IMR-90 (cell line): ENCODE results near the gene INIP. TPM values are rescaled to one million over a fixed set of nuclear protein-coding genes. Genes with fewer than 3 reads are reported as not detected.

Source experiments
- ATAC-seq: fragments of 200-7000 bp; cut with Tn5 transposase; 2 replicates; pipeline ENCODE4 v1.9.1; 2020; ENCODE audit warnings: low read depth, mild to moderate bottlenecking, moderate library complexity
- BruUV-seq: library from RNA; stranded (reverse); fragments of 400-500 nt; replicated peaks from 2 replicates; lab custom pipeline; 2021; lab: Mats Ljungman, UMichigan
- CTCF ChIA-PET: fragments of 300-600 bp; formaldehyde crosslinking; extraction: SDS; loops from one replicate; lab custom pipeline; 2021; ENCODE audit warnings: antibody characterized with exemption; lab: Yijun Ruan, JAX
- POLR2A ChIA-PET: fragments of 300-600 bp; sonication (Branson Sonifier 250); formaldehyde crosslinking; loops from one replicate; lab custom pipeline; 2022; ENCODE audit warnings: antibody characterized with exemption; ENCODE audit not compliant: unreplicated experiment; lab: Charles Lee
- DNase-seq: peaks from one replicate; pipeline ENCODE4 v3.0.0; 2013
- H2AFZ ChIP-seq: replicated peaks from 2 replicates; pipeline ENCODE3; 2013; ENCODE audit warnings: low read length, mild to moderate bottlenecking; ENCODE audit not compliant: poor library complexity
- H2AK5ac ChIP-seq: 2 replicates; pipeline ENCODE4 v1.6.1; 2013; ENCODE audit warnings: low read depth, low read length, inconsistent platforms
- H2AK9ac ChIP-seq: replicated peaks from 2 replicates; pipeline ENCODE3; 2013; ENCODE audit warnings: mild to moderate bottlenecking, low read depth, low read length, moderate library complexity; ENCODE audit not compliant: poor library complexity
- H2BK120ac ChIP-seq: 2 replicates; pipeline ENCODE4 v1.6.1; 2013; ENCODE audit warnings: low read depth, low read length, inconsistent platforms
- H2BK15ac ChIP-seq: 3 replicates; pipeline ENCODE4 v1.6.1; 2013; ENCODE audit warnings: low read depth, low read length, inconsistent platforms
- H2BK20ac ChIP-seq: 2 replicates; pipeline ENCODE4 v1.6.1; 2013; ENCODE audit warnings: low read depth, mild to moderate bottlenecking, inconsistent platforms, low read length, moderate library complexity
- H2BK5ac ChIP-seq: 2 replicates; pipeline ENCODE4 v1.6.1; 2013; ENCODE audit warnings: mild to moderate bottlenecking, low read depth, low read length, inconsistent platforms; ENCODE audit not compliant: poor library complexity, severe bottlenecking
- H3K14ac ChIP-seq: replicated peaks from 2 replicates; pipeline ENCODE4 v1.6.1; 2013; ENCODE audit warnings: low read depth, low read length, inconsistent platforms
- H3K18ac ChIP-seq: 2 replicates; pipeline ENCODE4 v1.6.1; 2013; ENCODE audit warnings: low read depth, low read length, control low read depth
- H3K23ac ChIP-seq: 2 replicates; pipeline ENCODE4 v1.6.1; 2013; ENCODE audit warnings: low read depth, low read length, inconsistent platforms
- H3K27ac ChIP-seq: 2 replicates; pipeline ENCODE4 v1.5.1; 2013; ENCODE audit warnings: mild to moderate bottlenecking, control low read depth, low read length; ENCODE audit not compliant: insufficient read depth
- H3K27me3 ChIP-seq: 2 replicates; pipeline ENCODE4 v1.6.1; 2013; ENCODE audit warnings: low read length; ENCODE audit not compliant: control insufficient read depth, insufficient read depth
- H3K36me3 ChIP-seq: 2 replicates; pipeline ENCODE4 v1.6.1; 2013; ENCODE audit warnings: low read length, mixed read lengths; ENCODE audit not compliant: control insufficient read depth, insufficient read depth
- H3K4ac ChIP-seq: 2 replicates; pipeline ENCODE4 v1.6.1; 2013; ENCODE audit warnings: low read depth, low read length, inconsistent platforms
- H3K4me1 ChIP-seq: 2 replicates; pipeline ENCODE4 v1.6.1; 2013; ENCODE audit warnings: low read length, mixed read lengths; ENCODE audit not compliant: control insufficient read depth, insufficient read depth
- H3K4me2 ChIP-seq: 2 replicates; pipeline ENCODE4 v1.6.1; 2013; ENCODE audit warnings: low read depth, mild to moderate bottlenecking, control low read depth, low read length, moderate library complexity
- H3K4me3 ChIP-seq: 2 replicates; pipeline ENCODE4 v1.5.1; 2013; ENCODE audit warnings: low read depth, mild to moderate bottlenecking, control low read depth, low read length, moderate library complexity; ENCODE audit not compliant: insufficient read depth
- H3K56ac ChIP-seq: 2 replicates; pipeline ENCODE4 v1.6.1; 2013; ENCODE audit warnings: low read length, inconsistent platforms; ENCODE audit not compliant: insufficient read depth; ENCODE audit errors: extremely low read depth
- H3K79me1 ChIP-seq, 2 experiments: 2 replicates each; pipeline ENCODE4 v1.6.1; 2013; ENCODE audit warnings: low read length in 2 of 2, inconsistent platforms in 1 of 2, low read depth in 1 of 2
- H3K9ac ChIP-seq: 2 replicates; pipeline ENCODE4 v1.6.1; 2013; ENCODE audit warnings: low read depth, low read length, control low read depth
- H3K9me1 ChIP-seq: 2 replicates; pipeline ENCODE4 v1.6.1; 2013; ENCODE audit warnings: low read length, inconsistent platforms; ENCODE audit not compliant: insufficient read depth
- H3K9me3 ChIP-seq: 2 replicates; pipeline ENCODE4 v1.6.1; 2013; ENCODE audit warnings: low read length; ENCODE audit not compliant: control insufficient read depth, insufficient read depth
- H4K20me1 ChIP-seq: 2 replicates; pipeline ENCODE4 v1.6.1; 2013; ENCODE audit warnings: low read length, inconsistent platforms; ENCODE audit not compliant: insufficient read depth
- H4K5ac ChIP-seq: 2 replicates; pipeline ENCODE4 v1.6.1; 2013; ENCODE audit warnings: mild to moderate bottlenecking, low read depth, low read length, control low read depth
- H4K8ac ChIP-seq, 2 experiments: 2 replicates each; pipeline ENCODE4 v1.6.1; 2013; ENCODE audit warnings: low read depth in 2 of 2, low read length in 2 of 2, control low read depth in 1 of 2, inconsistent platforms in 1 of 2
- H4K91ac ChIP-seq: 2 replicates; pipeline ENCODE4 v1.6.1; 2013; ENCODE audit warnings: low read depth, low read length, inconsistent platforms; ENCODE audit not compliant: insufficient read depth
- BHLHE40 ChIP-seq: fragments of 150-350 bp; IDR thresholded peaks from 2 replicates; pipeline ENCODE4 v1.6.1; 2016; ENCODE audit warnings: mild to moderate bottlenecking, low read depth, low read length
- CHD1 ChIP-seq: IDR thresholded peaks from 2 replicates; pipeline ENCODE4 v1.6.1; 2012; ENCODE audit warnings: low read depth, low read length, improper control_type of control experiment
- CTCF ChIP-seq: conservative IDR thresholded peaks from 2 replicates; pipeline ENCODE4 v1.5.1; 2012; ENCODE audit warnings: mild to moderate bottlenecking, low read depth, low read length, improper control_type of control experiment
- ELK1 ChIP-seq: fragments of 150-350 bp; IDR thresholded peaks from 2 replicates; pipeline ENCODE4 v1.6.1; 2016; ENCODE audit warnings: low read depth, mild to moderate bottlenecking, low read length, moderate library complexity, borderline replicate concordance
- FOS ChIP-seq: fragments of 150-350 bp; IDR thresholded peaks from 2 replicates; pipeline ENCODE4 v1.6.1; 2016; ENCODE audit warnings: low read depth, low read length
- MAFK ChIP-seq: IDR thresholded peaks from 2 replicates; pipeline ENCODE4 v1.6.1; 2012; ENCODE audit warnings: low read depth, low read length, improper control_type of control experiment
- MXI1 ChIP-seq: IDR thresholded peaks from 2 replicates; pipeline ENCODE4 v1.6.1; 2012; ENCODE audit warnings: low read depth, mild to moderate bottlenecking, low read length, moderate library complexity, borderline replicate concordance
- NFE2L2 ChIP-seq: fragments of 150-350 bp; IDR thresholded peaks from 2 replicates; pipeline ENCODE4 v1.6.1; 2016; ENCODE audit warnings: low read depth, mild to moderate bottlenecking, low read length
- POLR2A ChIP-seq: IDR thresholded peaks from 2 replicates; pipeline ENCODE4 v1.6.1; 2012; ENCODE audit warnings: mild to moderate bottlenecking, low read depth, low read length
- RAD21 ChIP-seq: IDR thresholded peaks from 2 replicates; pipeline ENCODE4 v1.6.1; 2012; ENCODE audit warnings: low read length, improper control_type of control experiment
- RCOR1 ChIP-seq: IDR thresholded peaks from 2 replicates; pipeline ENCODE4 v1.6.1; 2012; ENCODE audit warnings: mild to moderate bottlenecking, low read length, improper control_type of control experiment; ENCODE audit not compliant: insufficient replicate concordance
- RFX5 ChIP-seq: IDR thresholded peaks from 2 replicates; pipeline ENCODE4 v1.8.0; 2012; ENCODE audit warnings: low read depth, mild to moderate bottlenecking, low read length, moderate library complexity
- SMC3 ChIP-seq: fragments of 150-350 bp; IDR thresholded peaks from 2 replicates; pipeline ENCODE4 v1.6.1; 2016; ENCODE audit warnings: low read depth, mild to moderate bottlenecking, antibody characterized with exemption, low read length, moderate library complexity
- USF2 ChIP-seq: fragments of 150-350 bp; IDR thresholded peaks from 2 replicates; pipeline ENCODE4 v1.6.1; 2017; ENCODE audit warnings: mild to moderate bottlenecking, antibody characterized with exemption, low read length, low read depth
- WGBS, 2 experiments: methylation state at CpG; one replicate each; pipeline versions ENCODE4 v1.1.5 to v1.1.7; 2013; ENCODE audit warnings: missing lambda C conversion rate in 2 of 2; ENCODE audit not compliant: insufficient read length in 1 of 2; ENCODE audit errors: extremely low coverage in 2 of 2; 5-methylcytosine and 5-hydroxymethylcytosine counted together
- dilution Hi-C: fragments of 300-500 bp; cut with HindIII; formaldehyde crosslinking; loops from one replicate; pipeline ENCODE4 v1.14.3; 2018; ENCODE audit warnings: low sequenced_read_pairs; ENCODE audit not compliant: unreplicated experiment
- in situ Hi-C: fragments of 300-500 bp; cut with MboI; formaldehyde crosslinking; loops from 3 replicates; pipeline ENCODE4 v1.14.3; 2019; ENCODE audit warnings: low sequenced_read_pairs, inconsistent platforms, mixed read lengths
- intact Hi-C: fragments of 100-400 bp; cut with micrococcal nuclease; formaldehyde crosslinking; loops from 2 replicates; pipeline ENCODE4 v1.10.0; 2022
- polyA plus RNA-seq, 3 experiments: library from polyadenylated mRNA; depleted of rRNA; stranded (reverse); fragments of >200 nt; gene quantifications; 2 replicates each; pipeline ENCODE4 v1.2.3, GENCODE V29; 2012; ENCODE audit warnings: low replicate concordance in 1 of 3
- total RNA-seq: library from RNA; depleted of rRNA; stranded (reverse); fragments of >200 nt; gene quantifications from 2 replicates; pipeline ENCODE4 v1.2.3, GENCODE V29; 2012

INIP gene
- total and polyA plus RNA-seq, 2 of the 4 experiments (the other 2 are of a cell fraction), result 11.1 to 15.4 TPM

GRCh38 chr9:112750016-112750763 lies 32.3 kb upstream of the INIP start, which contains the start of gene SNX30:
Gene SNX30 (plus strand): TSS chr9:112750760. CDS start chr9:112751002, 242 bp downstream.
- peak within 1 kb of the TSS; percentile 91 for H3K4me2 ChIP-seq
- peaks cover 25% of the 10 kb centered on the region for H3K9me1 ChIP-seq
- H2BK5ac ChIP-seq, result peak within 1 kb of the TSS; percentile 72
- BruUV-seq, result no TSS peak
- H3K4me3 ChIP-seq, result peak within 1 kb of the TSS; percentile 89
- CTCF ChIA-PET, result interaction anchor here (0.6 kb wide), 1 partner anchor 33 kb away, joined by 3 read pairs; no protein-coding TSS in a partner anchor
- peak within 1 kb of the TSS; percentile 96 for H4K5ac ChIP-seq
- no peaks in the 10 kb centered on the region for H3K9me3 ChIP-seq
- POLR2A ChIA-PET, result no interaction called here
- peak within 1 kb of the TSS; percentile 99 for H3K14ac ChIP-seq
- H3K4me1 ChIP-seq, result peaks cover 20% of the 10 kb centered on the region
- peak within 1 kb of the TSS; percentile 99 for H2AFZ ChIP-seq
- peak within 1 kb of the TSS; percentile 97 for H2AK9ac ChIP-seq
- in situ Hi-C loops, result no loop called here
- peak within 1 kb of the TSS; percentile 72 for H3K18ac ChIP-seq
- H2BK120ac ChIP-seq, result peak within 1 kb of the TSS; percentile 92
- peak within 1 kb of the TSS; percentile 51 for H2AK5ac ChIP-seq
- ATAC-seq (peak; percentile 87), DNase-seq (peak; percentile 85)
- H3K4ac ChIP-seq, result peak within 1 kb of the TSS; percentile 98
- peaks cover 6 to 49% of the 10 kb centered on the region in 2 experiments for H3K79me1 ChIP-seq
- H4K20me1 ChIP-seq, result peaks cover 22% of the 10 kb centered on the region; the same call in 1 of the 2 replicates
- H3K27ac ChIP-seq, result peak within 1 kb of the TSS; percentile 73
- H3K9ac ChIP-seq, result peak within 1 kb of the TSS; percentile 81
- H3K56ac ChIP-seq, result peak within 1 kb of the TSS; percentile 69
- H3K23ac ChIP-seq, result peak within 1 kb of the TSS; percentile 98
- H2BK15ac ChIP-seq, result peak within 1 kb of the TSS; percentile 91
- H3K36me3 ChIP-seq, result no peaks in the 10 kb centered on the region
- no peaks in the 10 kb centered on the region for H3K27me3 ChIP-seq
- 9% methylated on average over 13 of the region's 49 CpGs; no CpG with 5 or more reads in 1 of the 2 experiments for WGBS, 2 experiments
- intact Hi-C loops, result loop anchor here (5.0 kb wide), 4 partner anchors 33 to 152 kb away; partner anchors contain the start of gene INIP
- peak within 1 kb of the TSS; percentile 98 for H4K91ac ChIP-seq
- dilution Hi-C loops, result no loop called here
- peak within 1 kb of the TSS; percentile 97 to 98 for H4K8ac ChIP-seq
- peak within 1 kb of the TSS; percentile 53 for H2BK20ac ChIP-seq
- TF ChIP-seq ELK1 (no peak), NFE2L2 (no peak), BHLHE40 (peak; percentile 55), RAD21 (peak; percentile 41), RCOR1 (no peak), MAFK (no peak), MXI1 (peak; percentile 54; the same call in 1 of the 2 replicates), FOS (no peak), USF2 (peak; percentile 85), CTCF (no peak; the same call in 1 of the 2 replicates), SMC3 (no peak), RFX5 (no peak), CHD1 (no peak), POLR2A (peak; percentile 75)
